ENCODE data around the gene SPATA2L. TPM values are rescaled to one million over a fixed set of nuclear protein-coding genes. Genes with fewer than 3 reads are reported as not detected.

SPATA2L gene
- total and polyA plus RNA-seq, 2 of the 13 experiments (the other 11 are each of a cell fraction or from before 2014, with no cell fraction given), result 9.1 to 20.7 TPM

GRCh38 chr16:89738538-89739317, 37.2 kb upstream of the SPATA2L start (continued):
- TF ChIP-seq ZBTB37 (CRISPR knock-in tag; IDR thresholded peaks at IDR 0.05) (no peak), ASH2L (IDR thresholded peaks at IDR 0.05; ENCODE audit: insufficient read length, low read depth, low read length) (no peak), ZBTB4 (CRISPR knock-in tag; IDR thresholded peaks at IDR 0.05; ENCODE audit: borderline replicate concordance) (no peak), ZNF598 (CRISPR knock-in tag; IDR thresholded peaks at IDR 0.05; ENCODE audit: borderline replicate concordance) (0 out of 2 replicates have a peak, but pooled peaks have one; percentile 25), ZSCAN12 (CRISPR knock-in tag; IDR thresholded peaks at IDR 0.05) (no peak), ZNF512B (CRISPR knock-in tag; IDR thresholded peaks at IDR 0.05; ENCODE audit: borderline replicate concordance) (no peak), MED1 (CRISPR knock-in tag; IDR thresholded peaks at IDR 0.05) (no peak), ZNF547 (CRISPR knock-in tag; IDR thresholded peaks at IDR 0.05) (0 out of 2 replicates have a peak, but pooled peaks have one; percentile 31), ARNT (IDR thresholded peaks at IDR 0.05) (no peak), HIVEP1 (CRISPR knock-in tag; IDR thresholded peaks at IDR 0.05) (0 out of 2 replicates have a peak, but pooled peaks have one; percentile 45), RBM39 (IDR thresholded peaks at IDR 0.05; ENCODE audit: low read depth, low read length, poor library complexity, severe bottlenecking) (no peak), ZFP90 (CRISPR knock-in tag; IDR thresholded peaks at IDR 0.05; ENCODE audit: borderline replicate concordance) (no peak), ZFP36L2 (CRISPR knock-in tag; IDR thresholded peaks at IDR 0.05) (no peak), GMEB1 (CRISPR knock-in tag; IDR thresholded peaks at IDR 0.05; ENCODE audit: borderline replicate concordance) (no peak), AGO2 (optimal IDR thresholded peaks at IDR 0.05; ENCODE audit: low read depth, low read length) (peak; percentile 78), ZFP91 (CRISPR knock-in tag; IDR thresholded peaks at IDR 0.05; ENCODE audit: borderline replicate concordance) (0 out of 2 replicates have a peak, but pooled peaks have one; percentile 19)
